HCT116 (cell line): ENCODE data around the gene DBNDD2. TPM values are rescaled to one million over a fixed set of nuclear protein-coding genes. Genes with fewer than 3 reads are reported as not detected.

Experiments used
- ATAC-seq: fragments of 200-7000 bp; cut with Tn5 transposase; 2 replicates; pipeline ENCODE4 v1.9.1; 2020; ENCODE audit warnings: mild to moderate bottlenecking, moderate library complexity
- BruUV-seq: library from RNA; stranded (reverse); fragments of 400-500 nt; replicated peaks from 2 replicates; lab custom pipeline; 2021; lab: Mats Ljungman, UMichigan
- CTCF ChIA-PET: fragments of 300-600 bp; sonication (Branson Sonifier 250); formaldehyde crosslinking; loops from one replicate; lab custom pipeline; 2021; ENCODE audit warnings: antibody characterized with exemption; lab: Charles Lee
- POLR2A ChIA-PET: fragments of 300-600, 350-600 bp; sonication (Branson Sonifier 250); formaldehyde crosslinking; loops from one replicate; lab custom pipeline; 2021; ENCODE audit warnings: antibody characterized with exemption; lab: Charles Lee
- RAD21 ChIA-PET, 2 experiments: fragments of 300-600 bp; sonication (Branson Sonifier 250); formaldehyde crosslinking; loops; one replicate each; lab custom pipeline; 2023; ENCODE audit warnings: low total read pairs in 2 of 2; ENCODE audit not compliant: uncharacterized antibody in 2 of 2, unreplicated experiment in 2 of 2, low non-redundant PET in 1 of 2; lab: Charles Lee
- DNase-seq: peaks from one replicate; pipeline ENCODE4 v3.0.0-alpha.2; 2010; ENCODE audit warnings: low read depth, low spot score
- H2AFZ ChIP-seq: fragments of 200-600 bp; shearing (Covaris generic), sonication (generic); 2 replicates; pipeline ENCODE4 v1.6.1; 2017; ENCODE audit warnings: low read depth, mixed run types, mixed read lengths, antibody characterized with exemption, low read length; ENCODE audit not compliant: poor library complexity, severe bottlenecking
- H3K27ac ChIP-seq: 2 replicates; pipeline ENCODE4 v1.5.1; 2012; ENCODE audit warnings: low read depth, low read length
- H3K27me3 ChIP-seq: fragments of 200-600 bp; sonication (generic); 2 replicates; pipeline ENCODE4 v1.6.1; 2016; ENCODE audit warnings: mixed run types, low read length, mixed read lengths; ENCODE audit not compliant: insufficient read depth
- H3K36me3 ChIP-seq, 2 experiments: fragments of 200-500 bp in 1 of 2; fragments of 200-600 bp in 1 of 2; sonication (Bioruptor generic) in 1 of 2; sonication (generic) in 1 of 2; 2 replicates each; pipeline versions ENCODE4 v1.5.1 to v1.6.1; 2014 to 2016; ENCODE audit warnings: low read length in 2 of 2, inconsistent platforms in 1 of 2, mixed read lengths in 1 of 2, mixed run types in 1 of 2; ENCODE audit not compliant: insufficient read depth in 2 of 2, control insufficient read depth in 1 of 2
- H3K4me1 ChIP-seq, 2 experiments: fragments of 200-600 bp in 1 of 2; sonication (generic) in 1 of 2; 2 replicates each; pipeline versions ENCODE4 v1.5.1 to v1.6.1; 2012 to 2017; ENCODE audit warnings: low read length in 2 of 2, inconsistent platforms in 1 of 2, mild to moderate bottlenecking in 1 of 2, mixed read lengths in 1 of 2, mixed run types in 1 of 2, moderate library complexity in 1 of 2; ENCODE audit not compliant: insufficient read depth in 2 of 2, control insufficient read depth in 1 of 2
- H3K4me2 ChIP-seq: fragments of 200-600 bp; sonication (generic); 2 replicates; pipeline ENCODE4 v1.6.1; 2017; ENCODE audit warnings: mixed run types, low read length, mixed read lengths
- H3K4me3 ChIP-seq, 2 experiments: fragments of 200-600 bp in 1 of 2; sonication (generic) in 1 of 2; replicated peaks in 1 of 2; 2 replicates each; pipeline ENCODE4 v1.5.1; 2011 to 2016; ENCODE audit warnings: low read length in 2 of 2, control low read depth in 1 of 2, low read depth in 1 of 2, mild to moderate bottlenecking in 1 of 2, mixed read lengths in 1 of 2, mixed run types in 1 of 2
- H3K79me2 ChIP-seq: fragments of 200-600 bp; sonication (generic); 2 replicates; pipeline ENCODE4 v1.6.1; 2017; ENCODE audit warnings: mild to moderate bottlenecking, mixed run types, low read length, moderate library complexity, mixed read lengths; ENCODE audit not compliant: insufficient read depth
- H3K9ac ChIP-seq: fragments of 200-600 bp; sonication (generic); 2 replicates; pipeline ENCODE4 v1.6.1; 2016; ENCODE audit warnings: low read length, mixed read lengths
- H3K9me2 ChIP-seq: fragments of 200-600 bp; sonication (generic), shearing (Covaris generic); 2 replicates; pipeline ENCODE4 v1.6.1; 2017; ENCODE audit warnings: mixed run types, mild to moderate bottlenecking, moderate library complexity; ENCODE audit not compliant: insufficient read depth
- H3K9me3 ChIP-seq, 2 experiments: fragments of 200-500 bp in 1 of 2; fragments of 200-600 bp in 1 of 2; sonication (Bioruptor generic) in 1 of 2; sonication (generic) in 1 of 2; 2 replicates each; pipeline ENCODE4 v1.6.1; 2014 to 2017; ENCODE audit warnings: low read length in 2 of 2, mixed read lengths in 2 of 2, inconsistent platforms in 1 of 2, low read depth in 1 of 2, mild to moderate bottlenecking in 1 of 2, mixed run types in 1 of 2, moderate library complexity in 1 of 2; ENCODE audit not compliant: control insufficient read depth in 1 of 2, insufficient read depth in 1 of 2
- H4K20me1 ChIP-seq: fragments of 200-600 bp; sonication (generic), shearing (Covaris generic); 2 replicates; pipeline ENCODE4 v1.6.1; 2017; ENCODE audit warnings: mixed run types, mild to moderate bottlenecking, moderate library complexity; ENCODE audit not compliant: insufficient read depth
- CBX3 ChIP-seq: IDR thresholded peaks from 2 replicates; pipeline ENCODE4 v1.6.1; 2012; ENCODE audit warnings: low read depth
- EGR1 ChIP-seq: IDR thresholded peaks from 2 replicates; pipeline ENCODE4 v1.6.1; 2012; ENCODE audit warnings: low read depth
- ELF1 ChIP-seq: IDR thresholded peaks from 2 replicates; pipeline ENCODE4 v1.6.1; 2012; ENCODE audit warnings: low read depth, borderline replicate concordance
- EZH2 ChIP-seq: fragments of 200-600 bp; sonication (generic); IDR thresholded peaks from 2 replicates; pipeline ENCODE4 v1.6.1; 2017; ENCODE audit warnings: antibody characterized with exemption, mixed run types
- EZH2phosphoT487 ChIP-seq: fragments of 200-600 bp; IDR thresholded peaks from 2 replicates; pipeline ENCODE4 v1.6.1; 2018; ENCODE audit warnings: antibody characterized with exemption, borderline replicate concordance
- POLR2A ChIP-seq: IDR thresholded peaks from 2 replicates; pipeline ENCODE4 v1.7.0; 2011; ENCODE audit warnings: borderline replicate concordance; ENCODE audit not compliant: insufficient read depth, insufficient read length; ENCODE audit errors: extremely low read depth
- POLR2AphosphoS5 ChIP-seq: IDR thresholded peaks from 2 replicates; pipeline ENCODE4 v1.6.1; 2011; ENCODE audit warnings: mild to moderate bottlenecking, low read depth, low read length, moderate library complexity
- RAD21 ChIP-seq: IDR thresholded peaks from 2 replicates; pipeline ENCODE4 v1.6.1; 2012; ENCODE audit warnings: low read depth, mild to moderate bottlenecking
- REST ChIP-seq: IDR thresholded peaks from 2 replicates; pipeline ENCODE4 v1.6.1; 2012; ENCODE audit warnings: low read depth
- SIN3A ChIP-seq: IDR thresholded peaks from 2 replicates; pipeline ENCODE4 v1.6.1; 2012; ENCODE audit warnings: low read depth
- SP1 ChIP-seq: IDR thresholded peaks from 2 replicates; pipeline ENCODE4 v1.6.1; 2012; ENCODE audit warnings: low read depth
- YY1 ChIP-seq: IDR thresholded peaks from 2 replicates; pipeline ENCODE4 v1.6.1; 2011; ENCODE audit warnings: low read length, low read depth, moderate library complexity, mild to moderate bottlenecking; ENCODE audit not compliant: insufficient replicate concordance; ENCODE audit errors: extremely low read depth
- ZBTB33 ChIP-seq: IDR thresholded peaks from 2 replicates; pipeline ENCODE4 v1.6.1; 2011; ENCODE audit warnings: mild to moderate bottlenecking, low read length, moderate library complexity; ENCODE audit not compliant: insufficient replicate concordance; ENCODE audit errors: extremely low read depth
- intact Hi-C: fragments of 100-400 bp; cut with micrococcal nuclease; formaldehyde crosslinking; loops from 2 replicates; pipeline ENCODE4 v1.10.0; 2022
- total RNA-seq: library from RNA; stranded (reverse); gene quantifications from one replicate; pipeline ENCODE4 v1.2.1, GENCODE V29; 2021; ENCODE audit not compliant: unreplicated experiment

DBNDD2 gene
- total RNA-seq, 1 experiment from 2014 or later = 44.2 TPM

- Histone ChIP-seq H3K4me2 (no peak overlapping the region), H3K79me2 (peaks cover 32% of the 10 kb centered on the region)
- intact Hi-C loops = no loop called here
- no peak for DNase-seq
- RAD21 ChIA-PET = no interaction called here
- no peak for TF ChIP-seq ELF1
- TF ChIP-seq POLR2AphosphoS5 = no peak
- no peak for TF ChIP-seq POLR2A
- TF ChIP-seq RAD21 = no peak
- TF ChIP-seq SP1 = no peak
- TF ChIP-seq CBX3 = no peak
- TF ChIP-seq, all 23 proteins: peak for 0
- no peak overlapping the region for H3K4me3 ChIP-seq
- CTCF ChIA-PET = no interaction called here
- H3K9ac ChIP-seq = no peak overlapping the region
- no peak overlapping the region for H2AFZ ChIP-seq
- no peaks in the 10 kb centered on the region for H4K20me1 ChIP-seq
- H3K9me2 ChIP-seq = no peaks in the 10 kb centered on the region
- peaks cover 4 to 14% of the 10 kb centered on the region in 2 experiments; a peak in 3 of 4 replicates for H3K4me1 ChIP-seq
- no peaks in the 10 kb centered on the region for H3K27me3 ChIP-seq
- no peak for ATAC-seq
- BruUV-seq = no TSS peak
- H3K27ac ChIP-seq = no peak overlapping the region
- POLR2A ChIA-PET = no interaction called here
- peaks cover 29 to 46% of the 10 kb centered on the region in 2 experiments; a peak in 3 of 4 replicates for H3K36me3 ChIP-seq
- no peaks in the 10 kb centered on the region for H3K9me3 ChIP-seq
Observed at GRCh38 chr20:45419188-45420091, 11.4 kb downstream of the DBNDD2 start.

GRCh38 chr20:45420125-45420524 is 12.0 kb downstream of the DBNDD2 start:
- POLR2A ChIA-PET = no interaction called here
- Histone ChIP-seq H3K36me3 (peaks cover 34 to 49% of the 10 kb centered on the region in 2 experiments; a peak in 3 of 4 replicates), H3K9me2 (no peaks in the 10 kb centered on the region), H3K9me3 (no peaks in the 10 kb centered on the region), H4K20me1 (no peaks in the 10 kb centered on the region), H3K27ac (no peak overlapping the region), H3K27me3 (no peaks in the 10 kb centered on the region), H3K4me3 (no peak overlapping the region), H3K9ac (no peak overlapping the region), H3K4me1 (peaks cover 4 to 12% of the 10 kb centered on the region in 2 experiments; a peak in 3 of 4 replicates), H2AFZ (no peak overlapping the region), H3K79me2 (peaks cover 32% of the 10 kb centered on the region), H3K4me2 (no peak overlapping the region)
- CTCF ChIA-PET = no interaction called here
- intact Hi-C loops = no loop called here
- ATAC-seq (no peak), DNase-seq (no peak)
- RAD21 ChIA-PET = no interaction called here
- BruUV-seq = no TSS peak
- TF ChIP-seq SP1 (no peak), RAD21 (no peak), POLR2AphosphoS5 (no peak), EGR1 (no peak), POLR2A (no peak), YY1 (no peak), EZH2 (no peak), EZH2phosphoT487 (no peak), SIN3A (no peak), ELF1 (no peak), ZBTB33 (no peak), REST (no peak)
